DMS79 treated with DMSO at 0.1 percent for 48 hours (cell line): ENCODE results near the gene TBC1D22A.

Experiments used
- DNase-seq: peaks from one replicate; lab custom pipeline; 2025; lab: John Stamatoyannopoulos, UW

The TBC1D22A gene

DNA sequence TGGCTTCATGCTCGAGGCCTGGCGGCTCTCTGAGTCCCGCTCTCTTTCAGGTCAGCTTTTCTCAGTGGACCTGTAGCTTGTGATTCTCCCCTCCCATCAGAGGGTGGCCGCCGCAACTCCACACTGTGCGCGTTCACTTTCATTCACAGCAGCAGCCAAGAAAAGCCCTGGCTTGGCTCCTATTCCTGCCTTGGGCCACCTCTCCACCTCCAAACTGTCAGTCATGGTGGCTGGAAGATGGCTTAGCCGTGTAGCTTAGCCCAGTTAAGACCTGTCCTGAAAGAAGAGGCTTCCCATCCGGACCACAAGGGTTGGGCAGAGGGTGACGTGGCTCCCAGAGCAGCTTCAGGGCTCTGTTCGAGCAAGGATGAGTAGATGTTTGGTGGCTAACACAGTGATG lies 125.5 kb downstream of the TBC1D22A start:
- DNase-seq: no peak

DNA sequence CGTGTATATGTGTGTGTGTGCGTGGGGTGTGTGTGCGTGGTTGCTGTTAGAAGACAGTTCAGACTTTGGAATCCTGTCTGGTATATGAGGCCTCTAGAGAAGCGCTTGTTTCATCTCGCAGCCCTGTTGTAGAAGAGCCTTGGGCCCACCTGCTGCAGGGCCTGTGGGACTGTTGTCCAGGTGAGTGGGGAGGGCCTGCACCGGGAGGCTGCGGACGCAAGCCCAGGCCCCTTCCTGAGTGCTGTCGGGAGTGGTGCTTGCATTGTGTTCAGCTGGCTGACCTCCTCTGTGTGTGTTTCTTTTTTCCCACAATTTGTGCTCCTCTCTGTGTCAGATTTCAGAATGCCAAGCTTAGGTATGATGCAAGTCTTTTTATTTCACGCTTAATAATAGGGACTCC lies 128.4 kb downstream of the TBC1D22A start:
- DNase-seq: no peak

DNA sequence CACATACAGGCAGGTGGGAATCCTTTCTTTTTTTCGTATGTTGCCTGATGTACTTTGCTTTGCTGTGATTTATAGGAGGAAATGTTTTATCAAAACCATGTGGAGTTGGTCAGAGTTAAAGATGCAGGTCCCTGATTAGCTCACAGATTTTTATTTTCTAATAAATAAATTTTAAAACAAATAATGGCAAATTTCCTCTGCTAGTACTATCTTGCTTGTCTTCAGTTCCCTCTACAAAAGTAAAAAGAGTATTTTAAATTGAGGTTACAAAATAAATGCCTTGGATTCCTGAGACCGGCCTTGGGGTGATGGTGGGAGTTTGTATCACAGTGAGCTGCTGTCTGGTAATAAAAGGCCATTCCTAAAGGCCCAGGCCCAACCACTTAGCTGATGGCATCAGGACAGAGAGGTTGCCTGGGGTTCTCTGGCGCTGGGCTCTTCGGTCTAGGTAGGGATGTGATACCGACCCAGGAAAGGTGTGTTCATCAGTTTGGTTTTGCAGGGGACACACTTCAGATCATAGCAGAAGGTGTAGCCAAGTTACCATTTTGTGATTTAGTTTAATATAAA lies 129.0 kb downstream of the TBC1D22A start:
- DNase-seq: no peak

DNA sequence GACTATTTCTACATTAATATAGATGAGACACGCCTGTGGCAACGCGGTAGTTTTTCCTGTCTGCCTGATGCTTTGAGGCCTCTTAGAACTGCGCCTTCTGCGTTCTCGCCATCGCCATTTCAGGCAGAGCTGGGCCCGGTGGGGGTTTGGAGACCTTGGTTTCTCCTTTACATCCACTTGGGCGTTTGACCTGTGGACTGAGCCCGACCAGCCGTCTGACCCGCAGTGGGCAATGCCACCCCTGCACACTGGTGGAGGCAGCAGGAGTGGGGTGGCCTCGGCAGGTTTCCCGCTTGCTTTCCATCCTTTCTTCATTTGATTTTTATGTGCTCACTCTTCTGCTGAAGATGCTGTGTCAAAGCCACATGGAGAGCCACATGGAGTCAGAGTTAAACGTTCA lies 130.4 kb downstream of the TBC1D22A start:
- no peak for DNase-seq

DNA sequence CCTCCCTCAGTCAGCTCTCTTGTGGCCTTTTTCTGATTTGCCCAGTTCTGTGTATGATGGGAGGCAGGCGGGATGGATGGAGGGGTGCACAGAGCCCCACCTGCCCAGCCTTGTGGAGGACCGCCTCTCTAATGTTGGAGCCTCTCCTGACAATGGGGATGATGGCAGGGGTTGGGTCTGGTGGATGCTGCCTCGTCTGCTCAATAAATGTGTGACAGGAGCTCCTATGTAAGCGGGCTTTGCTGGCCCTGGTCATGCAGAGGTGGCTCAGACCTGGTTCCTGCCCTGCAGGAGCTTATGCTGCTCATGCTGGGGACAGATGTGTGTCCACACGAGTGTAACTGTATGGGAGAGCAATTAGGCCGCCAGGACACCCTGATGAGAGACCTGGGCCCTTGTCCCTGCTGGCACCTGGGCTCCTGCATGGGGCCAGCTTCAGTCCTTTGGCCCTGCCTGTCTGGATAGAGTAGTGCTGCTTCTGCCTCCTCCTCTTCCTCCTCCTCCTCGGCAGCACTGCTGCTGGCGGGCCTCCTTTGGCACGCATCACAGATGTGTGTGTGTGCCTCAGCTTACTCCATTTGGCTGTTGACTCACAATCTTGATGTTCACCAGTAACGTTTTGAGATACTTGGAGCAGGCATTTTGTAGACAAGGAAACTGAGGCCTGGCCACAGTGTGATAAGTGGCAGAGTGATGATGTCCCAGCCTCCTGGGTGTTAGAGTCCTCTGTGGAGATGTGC lies 131.0 kb downstream of the TBC1D22A start:
- DNase-seq: no peak

DNA sequence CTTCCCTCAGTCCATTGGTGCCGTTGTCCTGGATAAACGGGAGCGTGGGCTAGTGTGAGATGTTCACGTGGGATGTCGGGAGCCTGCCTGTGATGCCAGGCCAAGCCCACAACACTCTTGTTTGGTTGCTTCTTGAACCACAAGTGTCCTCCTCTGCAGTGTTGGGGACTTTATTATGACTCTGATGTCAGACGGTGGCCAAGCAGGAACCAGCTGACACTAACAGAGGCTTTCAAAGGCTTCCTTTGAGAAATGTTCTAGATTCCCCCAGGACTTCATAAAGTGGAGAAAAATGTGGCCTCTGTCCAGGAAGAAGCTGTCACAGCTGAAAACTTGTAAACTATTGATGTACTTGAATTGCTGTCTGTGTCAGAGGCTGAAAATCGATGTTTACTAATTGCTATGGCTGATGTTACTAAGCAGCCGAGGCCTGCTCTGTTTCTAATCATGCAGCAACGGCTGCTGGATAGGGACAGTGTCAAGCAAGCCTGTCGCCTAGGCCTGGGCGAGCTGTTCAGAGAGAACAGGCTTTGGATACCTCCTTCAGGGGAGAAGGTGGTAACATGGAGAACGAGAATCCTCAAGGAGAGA lies 131.7 kb downstream of the TBC1D22A start:
- DNase-seq: no peak

DNA sequence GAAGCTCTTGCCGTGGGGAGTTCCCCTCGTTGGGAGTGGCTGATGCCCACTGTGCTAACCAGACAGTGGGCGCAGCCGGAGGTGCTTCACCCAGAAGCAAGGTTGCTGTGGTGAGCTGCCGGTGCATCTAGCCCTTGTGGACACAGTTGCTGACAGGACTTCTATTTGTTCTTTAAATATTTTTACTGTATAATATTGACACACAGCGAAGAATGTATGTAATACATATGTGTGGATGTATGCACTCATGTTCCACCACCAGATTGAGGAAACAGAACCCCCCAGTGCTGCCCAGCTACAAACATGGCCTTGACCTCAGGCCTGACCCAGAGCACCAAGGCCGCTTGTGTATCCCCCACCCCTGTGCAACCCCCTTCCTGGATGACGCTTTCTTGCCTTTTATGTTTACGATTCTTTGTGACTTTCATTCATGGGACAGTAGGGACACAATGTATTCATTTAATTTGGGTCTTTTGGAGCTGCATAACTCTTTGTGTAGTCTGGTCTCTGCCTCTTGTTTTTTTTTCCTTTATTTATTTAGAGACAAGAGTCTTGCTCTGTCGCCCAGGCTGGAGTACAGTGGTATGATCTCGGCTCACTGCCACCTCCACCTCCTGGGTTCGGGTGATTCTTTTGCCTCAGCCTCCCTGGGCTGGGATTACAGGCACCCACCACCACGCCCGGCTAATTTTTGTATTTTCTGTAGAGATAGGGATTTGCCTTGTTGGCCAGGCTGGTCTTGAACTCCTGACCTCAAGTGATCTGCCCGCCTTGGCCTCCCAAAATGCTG lies 132.6 kb downstream of the TBC1D22A start:
- no peak for DNase-seq

DNA sequence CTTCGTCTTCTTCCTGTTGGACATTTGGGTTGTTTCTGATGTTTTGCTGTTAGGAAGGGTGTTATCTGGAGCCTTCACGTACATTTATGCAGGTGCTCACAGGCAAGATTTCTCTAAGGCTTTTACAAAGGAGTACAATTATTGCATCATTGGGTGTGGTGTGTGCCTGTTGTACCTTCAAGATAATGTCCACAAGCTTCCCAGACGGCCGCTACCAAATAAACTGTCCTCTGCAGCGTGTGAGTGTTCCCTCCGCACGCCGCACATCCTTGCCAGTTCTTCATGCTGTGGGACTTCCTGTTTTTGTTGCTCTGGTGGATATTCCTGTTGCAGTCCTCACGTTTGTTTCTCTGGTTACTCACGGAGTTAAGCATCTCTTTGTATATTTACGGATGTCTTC lies 133.3 kb downstream of the TBC1D22A start:
- DNase-seq: no peak

DNA sequence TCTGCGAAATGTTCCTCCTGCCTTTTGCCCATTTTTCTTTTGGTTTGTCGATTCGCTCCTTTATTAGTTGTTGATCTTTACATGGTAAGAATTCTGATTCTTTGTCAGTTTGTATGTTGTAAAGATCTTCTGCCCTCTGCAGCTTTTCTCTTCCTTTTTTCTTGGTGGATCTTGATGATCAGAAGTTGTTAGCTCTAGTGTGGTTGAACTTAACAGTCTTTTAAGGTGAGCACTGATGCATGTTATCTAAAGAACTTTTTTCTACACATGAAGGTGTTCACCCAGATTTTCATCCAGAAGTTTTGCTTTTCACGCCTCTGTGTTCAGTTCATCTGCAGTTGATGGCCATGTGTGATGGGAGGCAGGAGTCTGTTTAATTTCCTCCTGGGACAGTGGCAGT lies 133.7 kb downstream of the TBC1D22A start:
- no peak for DNase-seq

DNA sequence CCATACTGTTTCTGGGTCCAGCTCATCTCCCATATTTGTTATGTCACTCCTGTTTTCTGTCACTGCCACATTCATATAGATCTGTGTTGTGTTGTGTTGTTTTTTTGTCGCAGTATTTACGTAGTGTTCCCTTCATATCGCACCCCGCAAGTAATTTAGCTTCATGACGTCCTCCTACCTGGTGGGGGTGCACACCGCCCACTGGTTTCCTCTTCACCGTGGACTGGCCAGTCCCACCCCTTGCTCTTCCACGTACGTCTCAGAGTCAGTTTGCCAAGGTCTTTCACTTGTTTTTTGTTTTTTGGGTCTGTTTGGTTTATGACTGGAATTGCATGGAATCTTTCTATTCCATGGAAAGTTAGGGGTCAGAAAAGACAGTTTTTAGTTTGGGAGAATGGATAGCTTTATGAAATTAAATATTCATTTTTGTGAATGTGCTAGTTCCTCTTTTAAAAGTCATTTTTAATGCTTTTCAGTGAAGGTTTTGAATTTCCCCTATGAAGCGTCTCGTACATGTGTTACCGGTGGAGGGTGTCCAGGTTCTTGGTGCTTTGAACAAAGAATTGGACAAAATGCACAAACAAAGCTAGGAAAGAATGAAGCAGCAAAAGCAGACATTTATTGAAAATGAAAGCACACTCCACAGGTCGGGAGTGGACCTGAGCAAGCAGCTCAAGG lies 134.3 kb downstream of the TBC1D22A start:
- DNase-seq: no peak

DNA sequence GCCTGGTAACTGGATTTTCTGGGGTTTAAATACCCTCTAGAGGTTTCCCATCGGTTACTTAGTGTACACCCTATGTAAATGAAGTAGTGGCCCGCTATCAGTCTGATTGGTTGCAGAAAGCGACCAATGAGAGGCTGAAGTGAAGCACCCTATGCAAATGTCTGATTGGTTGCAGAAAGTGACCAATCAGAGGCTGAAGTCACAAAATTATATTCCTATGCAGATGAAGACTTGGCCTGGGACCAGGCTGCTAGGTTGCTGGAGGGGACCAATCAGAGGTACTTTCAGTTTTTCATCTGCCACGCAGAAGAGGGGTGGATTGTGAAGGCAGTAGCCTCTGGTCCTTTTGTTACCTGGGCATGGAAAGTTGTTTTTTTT lies 134.8 kb downstream of the TBC1D22A start:
- no peak for DNase-seq

DNA sequence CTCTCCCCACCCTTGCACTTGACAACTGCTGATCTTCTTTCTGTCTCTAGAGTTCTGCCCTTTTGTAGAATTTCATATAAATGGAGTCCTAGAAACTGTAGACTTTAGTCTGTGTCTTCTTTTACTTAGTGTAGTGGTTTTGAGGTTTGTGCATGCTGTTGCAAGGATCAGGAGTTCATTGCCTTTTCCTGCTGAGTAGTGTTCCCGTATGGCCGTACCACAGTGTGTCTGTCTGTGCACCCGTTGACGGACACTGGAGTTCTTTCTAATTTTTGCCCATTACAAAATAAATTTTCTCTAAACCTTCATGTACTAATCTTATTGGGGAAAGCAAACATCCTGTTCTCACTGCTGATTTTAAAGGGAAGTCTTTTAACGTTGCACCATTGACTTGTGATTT lies 138.1 kb downstream of the TBC1D22A start:
- DNase-seq: no peak

DNA sequence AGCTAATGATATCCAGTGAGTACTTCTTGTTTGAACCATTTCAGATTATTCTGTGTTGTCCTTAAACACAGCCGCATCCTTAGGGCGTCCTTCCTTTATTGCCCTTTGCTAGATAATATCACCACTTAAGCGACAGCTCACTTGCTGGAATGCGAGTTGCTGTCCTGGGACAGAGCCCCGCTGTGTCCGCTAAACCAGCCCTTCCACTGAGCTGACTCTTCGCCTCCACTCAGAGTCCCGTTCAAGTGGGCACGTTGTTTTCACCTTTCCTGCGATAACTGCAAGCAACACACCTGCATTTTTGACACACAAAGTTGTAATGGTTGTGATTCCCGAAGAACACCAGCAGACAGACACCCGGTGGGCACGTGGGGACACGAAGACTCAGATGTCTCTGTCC lies 140.0 kb downstream of the TBC1D22A start:
- DNase-seq: no peak

DNA sequence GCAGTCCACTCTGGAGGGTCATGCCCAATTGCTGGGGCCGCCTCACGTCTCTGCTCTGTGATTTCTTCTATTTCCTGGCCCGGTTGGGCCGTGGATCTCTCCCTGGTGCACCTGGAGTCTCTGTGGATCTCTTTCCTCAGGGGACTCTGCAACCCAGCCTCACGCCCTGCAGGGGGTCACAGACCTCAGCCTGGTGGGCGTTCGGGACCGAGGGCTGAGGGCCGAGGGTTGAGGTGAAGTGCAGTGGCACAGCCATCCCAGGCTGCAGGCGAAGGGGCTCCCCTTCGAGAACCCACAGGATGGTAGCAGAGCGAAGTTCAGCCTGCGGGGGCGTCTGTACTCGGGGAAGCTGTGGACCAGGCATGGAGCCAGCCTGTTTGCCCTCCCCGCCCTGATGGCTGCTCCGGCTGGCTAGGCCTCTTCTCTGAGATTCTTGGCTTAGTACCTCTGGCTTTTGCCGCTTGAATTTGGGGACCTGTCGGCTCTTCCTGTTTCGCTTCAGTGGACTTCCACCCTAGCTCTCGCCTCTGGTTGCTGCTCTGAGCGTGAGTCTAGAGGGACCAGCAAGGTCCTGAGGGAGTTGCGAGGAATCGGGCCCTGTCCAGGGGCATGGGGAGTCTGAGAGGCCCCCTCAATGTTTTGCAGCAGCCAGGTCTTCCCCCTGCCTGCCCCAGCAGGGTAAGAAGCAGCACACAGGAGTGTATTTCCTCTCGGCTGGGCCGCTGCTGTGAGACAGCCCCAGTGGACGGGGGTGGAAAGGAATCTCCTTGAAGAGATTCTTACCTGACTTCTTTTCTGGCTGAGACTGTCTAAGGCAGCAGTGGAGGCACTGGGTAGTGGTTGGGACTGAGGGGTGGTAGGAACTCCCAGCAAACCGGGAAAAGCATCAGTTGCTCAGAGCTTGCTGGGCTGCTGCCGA lies 140.8 kb downstream of the TBC1D22A start:
- no peak for DNase-seq

DNA sequence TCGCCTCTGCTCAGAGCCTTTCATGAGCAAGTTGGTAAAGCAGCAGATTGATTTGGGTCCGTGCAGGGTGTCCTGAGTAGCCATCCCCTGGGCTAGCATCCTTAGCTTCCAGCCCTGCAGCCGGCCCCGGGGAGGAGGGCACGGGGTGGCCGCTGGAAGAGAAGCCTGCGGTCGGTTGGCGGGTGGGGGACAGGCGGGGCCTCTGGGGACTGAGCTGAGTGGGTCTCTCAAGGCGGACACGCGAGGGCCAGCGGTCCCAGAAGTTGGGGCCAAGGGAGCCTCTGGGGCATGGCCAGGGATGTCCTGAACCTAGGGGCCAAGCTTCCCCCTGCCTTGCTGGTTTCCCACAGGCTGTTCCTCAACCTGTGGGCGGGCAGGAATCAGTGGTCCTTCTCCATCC lies 143.0 kb downstream of the TBC1D22A start:
- no peak for DNase-seq

DNA sequence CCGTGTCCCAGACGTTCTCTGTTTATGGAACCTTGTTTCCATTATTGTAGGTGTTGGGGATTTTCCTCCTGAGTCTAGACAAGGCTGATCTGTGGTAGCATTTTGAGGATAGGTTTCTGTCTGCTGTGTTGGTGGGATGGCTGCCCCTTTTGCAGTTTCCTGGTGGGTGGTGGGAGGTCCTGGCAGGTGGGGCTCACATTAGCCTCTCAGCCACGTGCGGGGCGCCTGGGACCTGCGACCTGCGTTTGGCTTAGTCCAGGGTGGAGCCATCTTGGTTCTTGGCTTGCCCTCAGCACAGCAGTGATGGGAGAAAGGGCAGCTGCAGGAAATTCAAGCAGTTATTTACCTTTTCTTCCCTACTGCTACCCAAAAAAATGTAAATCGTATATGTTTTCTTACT lies 143.4 kb downstream of the TBC1D22A start:
- no peak for DNase-seq

DNA sequence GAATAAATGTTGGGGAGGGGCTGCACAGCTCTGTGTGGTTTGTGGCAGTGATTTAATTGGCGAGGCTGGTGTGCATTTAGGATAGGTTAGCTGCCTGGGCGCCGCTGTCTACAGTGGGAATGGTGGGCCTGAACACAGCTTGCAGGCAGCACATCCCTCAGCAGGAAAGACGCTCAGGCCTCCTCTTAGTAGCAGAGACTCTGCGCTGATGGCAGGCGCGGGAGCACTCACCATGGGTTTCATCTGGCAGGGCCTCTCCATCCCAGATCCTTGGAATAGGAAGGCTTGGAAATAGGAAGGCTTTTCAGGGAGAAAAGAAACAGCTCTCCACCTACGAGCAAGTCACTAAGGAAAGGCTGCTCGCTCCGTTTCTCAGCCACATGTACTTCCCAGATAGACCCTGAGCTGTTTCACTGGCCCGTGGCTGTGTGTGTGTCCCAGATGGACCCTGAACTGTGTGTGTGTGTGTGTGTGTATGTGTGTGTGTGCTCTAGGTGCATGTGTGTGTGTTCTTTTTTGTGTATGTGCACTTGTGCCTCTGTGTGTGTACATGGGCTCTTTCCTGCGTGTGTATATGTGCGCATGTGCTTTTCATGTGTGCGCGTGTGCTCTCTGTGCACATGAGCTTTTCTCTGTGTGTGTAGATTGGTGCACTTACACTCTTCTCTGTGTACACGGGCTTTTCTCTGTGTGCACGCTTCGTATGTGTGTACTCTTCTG lies 144.0 kb downstream of the TBC1D22A start:
- DNase-seq: no peak

DNA sequence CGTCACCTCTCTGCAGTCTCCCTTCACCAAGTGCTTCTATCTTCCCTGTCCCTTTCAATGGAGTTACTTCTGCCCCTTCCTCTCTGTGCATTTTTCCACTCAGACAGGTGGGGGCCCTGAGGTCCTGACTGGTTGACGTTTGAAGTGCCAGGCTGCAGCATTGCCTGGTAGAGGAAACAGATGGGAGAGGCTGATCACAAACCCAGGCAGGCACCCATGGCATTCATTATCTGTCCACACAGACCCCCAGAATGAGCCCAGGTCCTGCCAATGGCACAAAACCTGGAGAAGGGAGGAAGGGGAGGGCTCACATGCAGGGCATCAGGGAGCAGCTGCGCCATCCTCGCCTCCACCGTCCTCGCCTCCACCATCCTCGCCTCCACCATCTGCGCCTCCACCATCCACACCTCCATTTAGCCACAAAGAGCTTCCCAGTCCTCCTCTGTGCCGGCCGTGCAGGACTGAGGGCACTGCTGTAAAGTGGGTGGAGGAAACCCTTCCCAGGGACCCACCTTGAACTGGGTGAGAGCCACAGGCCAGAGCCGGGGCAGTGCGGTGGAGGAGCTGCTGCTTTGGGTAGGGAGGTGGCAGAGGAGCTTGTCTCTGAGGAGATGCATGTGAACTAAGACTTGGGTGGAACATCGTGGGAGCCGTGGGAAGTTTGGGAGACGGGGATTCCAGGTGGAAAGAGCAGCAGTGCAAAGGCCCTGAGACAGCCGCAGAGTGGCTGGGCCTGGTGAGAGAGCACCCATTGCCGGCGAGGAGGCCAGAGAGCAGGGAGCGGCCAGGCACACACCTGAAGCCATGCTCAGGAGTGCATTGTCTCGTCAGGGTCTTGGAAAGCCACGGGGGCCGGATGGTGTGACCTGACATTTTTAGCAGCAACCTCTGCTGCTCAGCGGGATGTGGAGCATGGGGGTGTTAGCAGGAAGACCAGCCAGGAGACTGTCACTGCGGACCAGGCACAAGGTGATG lies 145.1 kb downstream of the TBC1D22A start:
- no peak for DNase-seq

DNA sequence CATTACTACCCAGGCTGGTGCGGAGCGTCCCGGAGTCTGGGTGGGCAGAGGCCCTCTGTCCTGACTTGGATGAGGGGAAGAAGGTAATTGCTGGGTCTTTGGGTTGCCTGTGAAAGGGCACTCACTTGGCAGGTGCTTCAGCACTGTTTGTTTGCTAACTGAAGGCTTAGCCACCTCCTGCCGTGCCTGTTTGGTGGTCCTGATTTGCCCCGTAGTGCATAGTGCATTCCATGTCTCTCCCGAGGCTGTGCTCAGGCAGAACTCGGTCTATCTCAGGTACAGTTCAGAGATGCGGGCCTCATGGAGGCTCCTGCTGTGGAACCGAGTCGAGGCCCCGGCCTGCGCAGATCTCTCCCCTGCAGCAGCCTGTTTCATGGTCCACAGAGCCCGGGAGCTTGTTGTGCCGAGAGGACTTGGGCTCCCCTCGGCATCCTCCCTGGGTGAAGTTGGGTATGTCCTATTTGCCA lies 146.2 kb downstream of the TBC1D22A start:
- DNase-seq: no peak
